Stimulated activated CD8-positive, alpha-beta memory T cell treated with anti-CD3 and anti-CD28 coated beads, Interleukin-2, amount 100 ng/mL, for 48 hours (primary cell): ENCODE results near the gene FBXL2.
"Not testable (repeated sequence)": the region's sequence is repeated elsewhere in the genome, so short reads cannot be mapped to it uniquely, and the experiment has no call there.

Experiments used
- DNase-seq, 2 donors: peaks; one replicate each; pipeline ENCODE4 v3.0.0-alpha.2; 2020; ENCODE audit warnings: low read depth in 2 of 2

Gene FBXL2

DNA sequence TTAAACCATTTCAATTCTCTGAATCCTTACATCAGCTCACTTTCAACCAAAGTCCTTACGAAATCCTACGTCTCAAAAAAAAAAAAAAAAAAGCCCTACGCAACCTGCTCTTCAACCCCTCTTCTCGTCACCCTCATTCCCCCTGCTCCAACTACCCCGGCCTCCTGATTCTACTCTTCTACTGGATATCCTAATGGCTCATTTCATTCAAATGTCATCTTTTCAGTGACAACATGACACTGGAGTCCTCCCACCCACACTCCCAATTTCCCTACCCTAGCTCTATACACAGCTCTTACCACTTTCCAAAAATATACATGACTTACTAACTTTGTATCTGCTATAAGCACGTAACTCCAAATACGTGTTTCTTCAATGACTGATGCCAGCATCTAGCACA is 151.5 kb downstream of the FBXL2 start:
- DNase-seq, result no peak

DNA sequence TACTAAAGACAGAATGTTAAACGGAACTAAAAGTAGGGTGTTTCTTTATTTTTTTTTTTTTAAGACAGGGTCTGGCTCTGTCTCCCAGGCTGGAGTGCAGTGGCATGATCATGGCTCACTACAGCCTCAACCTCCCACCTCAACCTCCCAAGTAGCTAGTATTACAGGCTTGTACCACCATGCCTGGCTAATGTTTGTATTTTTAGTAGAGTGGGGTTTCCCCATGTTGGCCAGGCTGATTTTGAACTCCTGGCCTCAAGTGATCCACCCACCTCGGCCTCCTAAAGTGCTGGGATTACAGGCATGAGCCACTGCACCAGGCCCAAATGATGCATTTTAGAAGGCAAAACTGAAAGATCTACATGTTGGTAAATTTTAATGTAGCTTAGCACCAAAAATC is 152.1 kb downstream of the FBXL2 start:
- not testable (repeated sequence) for DNase-seq

DNA sequence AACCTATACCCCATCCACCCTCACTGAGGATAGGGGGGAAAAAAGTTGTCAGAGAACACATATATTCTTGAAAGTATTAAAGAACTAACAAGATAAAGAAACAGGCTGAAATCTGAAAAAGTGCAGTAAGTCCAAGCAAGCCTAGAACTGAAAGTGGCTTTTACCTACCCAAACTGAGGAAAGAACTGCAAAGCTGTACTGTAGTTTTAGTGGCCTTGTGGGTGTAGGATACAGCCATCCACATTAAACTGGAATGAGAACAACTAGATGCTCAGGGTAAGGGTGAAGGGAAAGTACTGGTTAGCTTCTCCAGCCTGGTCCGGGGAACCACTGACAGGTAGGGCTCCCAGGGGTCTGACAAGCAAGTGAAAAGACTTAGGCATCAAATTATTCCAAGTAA is 152.8 kb downstream of the FBXL2 start:
- DNase-seq, result no peak

DNA sequence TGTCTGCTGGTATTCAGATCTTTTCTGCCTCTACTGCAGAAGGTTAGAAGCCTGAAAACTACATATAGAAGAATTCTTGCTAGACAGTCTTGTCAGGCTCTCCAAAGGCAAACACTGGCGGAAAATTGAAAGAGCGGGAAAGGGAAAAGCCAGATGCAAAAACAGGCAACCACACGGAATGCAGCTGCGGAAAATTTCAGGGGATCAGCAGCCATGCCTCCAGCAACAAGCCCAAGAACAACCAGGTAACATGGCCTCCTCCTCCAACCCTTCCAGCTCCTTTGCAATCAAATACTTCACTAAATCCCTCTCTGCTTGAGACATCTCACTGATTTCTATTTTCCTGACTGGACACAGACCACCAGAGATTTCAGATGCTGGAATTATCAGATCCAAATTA is 153.3 kb downstream of the FBXL2 start:
- no peak for DNase-seq

DNA sequence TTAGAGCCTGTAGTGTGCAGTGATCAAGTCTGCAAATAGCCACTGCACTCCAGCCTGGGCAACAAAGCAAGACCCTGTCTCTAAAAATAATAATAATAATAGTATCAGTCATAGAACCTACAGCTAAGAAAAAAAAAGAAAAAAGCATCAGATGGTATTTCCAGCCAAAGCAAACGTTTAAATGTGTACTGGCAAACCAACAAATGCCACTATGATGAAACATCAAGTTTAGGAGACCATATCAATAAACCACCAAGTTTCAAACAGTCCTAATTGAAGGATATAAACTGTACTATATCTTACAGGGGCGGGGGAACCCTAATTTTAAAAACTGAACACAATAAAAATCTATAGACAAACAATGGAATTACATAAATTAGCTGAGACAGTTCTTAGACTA is 156.6 kb downstream of the FBXL2 start:
- DNase-seq, result no peak
